Motor neuron (in vitro differentiated cells): ENCODE measurements around the gene FLYWCH1. TPM values are rescaled to one million over a fixed set of nuclear protein-coding genes. Genes with fewer than 3 reads are reported as not detected.

Source experiments
- ATAC-seq, 8 experiments: fragments of 200-7000 bp; cut with Tn5 transposase; replicated peaks in 6 of 8; 2 replicates each; pipeline ENCODE4 v1.8.0; 2021; ENCODE audit warnings: mild to moderate bottlenecking in 8 of 8, moderate library complexity in 8 of 8
- H3K27ac ChIP-seq, 2 donors: fragments of 250-450 bp; sonication (Bioruptor Pico); 2 replicates each; pipeline ENCODE4 v1.9.0; 2021; ENCODE audit warnings: antibody characterized with exemption in 2 of 2, mild to moderate bottlenecking in 2 of 2, moderate library complexity in 1 of 2
- H3K4me1 ChIP-seq, 2 donors: fragments of 250-450 bp; sonication (Bioruptor Pico); replicated peaks in 1 of 2; 2 replicates each; pipeline ENCODE4 v1.6.1; 2021; ENCODE audit warnings: antibody characterized with exemption in 2 of 2, mild to moderate bottlenecking in 2 of 2, moderate library complexity in 1 of 2
- H3K4me3 ChIP-seq, 5 donors: fragments of 250-450 bp; sonication (Bioruptor Pico); 2 replicates each; pipeline ENCODE4 v1.9.0; 2021; ENCODE audit warnings: antibody characterized with exemption in 5 of 5, mild to moderate bottlenecking in 5 of 5, moderate library complexity in 4 of 5
- WGBS, 10 experiments: fragments of 450-650 bp; shearing (Covaris generic); methylation state at CpG; one replicate each; pipeline ENCODE4 v1.0.0; 2022; 5-methylcytosine and 5-hydroxymethylcytosine counted together
- in situ Hi-C, 9 experiments: fragments of 400-800 bp; cut with MboI; loops; one replicate each; pipeline ENCODE4 v1.15.0; 2021; ENCODE audit warnings: low sequenced_read_pairs in 9 of 9, low pct_unique_long_range_greater_than_20kb in 2 of 9; ENCODE audit not compliant: unreplicated experiment in 9 of 9
- total RNA-seq, 8 experiments: library from RNA; unstranded; fragments of 300-600 nt; gene quantifications; 2 replicates each; pipeline versions ENCODE4 v1.2.3 to v1.2.4, GENCODE V29; 2022

Gene FLYWCH1
- total RNA-seq, 8 experiments from 2014 or later, result 15.0 to 55.9 (median 23.0) TPM

GRCh38 chr16:2974319-2975056 lies 62.8 kb downstream of the FLYWCH1 start:
- Histone ChIP-seq H3K4me1 (peaks cover 8% of the 10 kb centered on the region in 2 donors), H3K27ac (no peak overlapping the region), H3K4me3 (no peak overlapping the region)
- 86 to 100% methylated on average over 1 of the region's 15 CpGs; no CpG with 5 or more reads in 8 of the 10 experiments for WGBS, 10 experiments
- no peak for ATAC-seq
- in situ Hi-C loops, result no loop called here

- ATAC-seq, result no peak
- 96 to 100% (median 99%) methylated on average over 1 to 9 of the region's 28 CpGs; no CpG with 5 or more reads in 6 of the 10 experiments for WGBS, 10 experiments
- H3K27ac ChIP-seq, result no peak overlapping the region
- in situ Hi-C loops, result no loop called here
- no peak overlapping the region for H3K4me3 ChIP-seq
- H3K4me1 ChIP-seq, result peaks cover 6 to 9% of the 10 kb centered on the region in 2 donors
Measured at GRCh38 chr16:2975161-2975795, 63.5 kb downstream of the FLYWCH1 start.

DNA sequence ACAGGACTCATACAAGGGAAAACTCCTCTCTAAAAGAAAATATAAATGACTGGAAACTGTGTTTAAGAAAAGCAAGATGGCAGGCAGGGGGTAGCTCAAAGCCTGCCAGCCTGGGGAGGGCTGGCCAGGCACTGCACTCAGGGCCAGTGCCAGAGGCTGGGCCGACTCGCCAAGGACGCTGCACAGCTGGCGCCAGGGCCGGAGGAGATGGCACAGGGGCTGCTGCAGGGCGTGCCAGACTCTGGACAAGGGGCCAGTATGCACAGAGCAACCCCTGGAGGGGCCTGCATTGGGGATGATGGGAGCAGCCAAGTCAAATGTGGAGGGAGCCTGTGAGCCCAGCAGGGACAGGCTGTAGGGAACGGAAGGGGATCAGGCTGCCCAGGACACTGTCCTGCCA lies 64.5 kb downstream of the FLYWCH1 start:
- Histone ChIP-seq H3K4me1 (peaks cover 5 to 7% of the 10 kb centered on the region in 2 donors), H3K27ac (no peak overlapping the region), H3K4me3 (no peak overlapping the region)
- in situ Hi-C loops, result no loop called here
- no peak for ATAC-seq
- 90 to 100% methylated on average over 2 to 5 of the region's 7 CpGs; no CpG with 5 or more reads in 8 of the 10 experiments for WGBS, 10 experiments

DNA sequence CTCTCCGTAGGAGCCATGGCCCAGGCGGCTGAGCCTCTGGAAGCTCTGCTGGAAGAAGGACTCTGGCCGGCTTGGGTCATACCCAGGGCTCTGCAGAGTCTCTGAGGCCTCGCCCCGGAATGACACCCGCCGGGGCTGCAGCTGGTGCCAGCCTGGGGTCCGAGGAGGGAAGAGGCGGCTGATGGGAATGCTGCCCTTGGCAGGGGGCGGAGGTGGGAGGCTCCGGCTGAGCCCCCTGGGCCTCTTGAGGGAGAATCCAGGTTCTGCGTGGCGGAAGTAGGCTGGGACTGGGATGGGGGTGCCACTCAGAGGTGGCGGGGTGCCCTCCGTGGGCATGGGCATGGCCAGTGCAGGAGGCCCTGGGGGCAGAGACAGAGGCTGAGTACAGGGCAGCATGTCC lies 64.9 kb downstream of the FLYWCH1 start:
- Histone ChIP-seq H3K27ac (no peak overlapping the region), H3K4me3 (no peak overlapping the region), H3K4me1 (peaks cover 7 to 12% of the 10 kb centered on the region in 2 donors)
- in situ Hi-C loops, result no loop called here
- no CpG with 5 or more reads among the region's 15 CpGs for WGBS, 10 experiments
- no peak for ATAC-seq

GRCh38 chr16:2977440-2977839 lies 65.7 kb downstream of the FLYWCH1 start:
- ATAC-seq, result no peak
- Histone ChIP-seq H3K4me3 (no peak overlapping the region), H3K27ac (no peak overlapping the region), H3K4me1 (peaks cover 7 to 15% of the 10 kb centered on the region in 2 donors)
- WGBS, 10 experiments, result 57 to 100% (median 88%) methylated on average over 1 to 3 of the region's 6 CpGs; no CpG with 5 or more reads in 3 of the 10 experiments
- in situ Hi-C loops, result no loop called here

- Histone ChIP-seq H3K4me1 (peaks cover 7 to 15% of the 10 kb centered on the region in 2 donors), H3K27ac (no peak overlapping the region), H3K4me3 (peak overlapping the region; percentile 48 to 77 (median 61))
- 0 to 4% methylated on average over 1 to 7 of the region's 43 CpGs; no CpG with 5 or more reads in 8 of the 10 experiments for WGBS, 10 experiments
- peak in 3 of 8 experiments; percentile 9 to 29 (median 10) for ATAC-seq
- in situ Hi-C loops, result no loop called here
Measured at GRCh38 chr16:2979669-2980226, 68.0 kb downstream of the FLYWCH1 start.

GRCh38 chr16:2980227-2981176 lies 68.8 kb downstream of the FLYWCH1 start, which contains the start of gene PKMYT1:
PKMYT1 (minus strand) TSS chr16:2980446; CDS start chr16:2979657, 789 bp downstream.
- ATAC-seq, result peak; percentile 70 to 88 (median 84)
- peak within 1 kb of the TSS; percentile 74 to 90 for H3K27ac ChIP-seq
- peaks cover 7 to 15% of the 10 kb centered on the region in 2 donors for H3K4me1 ChIP-seq
- H3K4me3 ChIP-seq, result peak within 1 kb of the TSS; percentile 48 to 77 (median 61)
- in situ Hi-C loops, result no loop called here
- WGBS, 10 experiments, result 0 to 42% (median 19%) methylated on average over 1 to 13 of the region's 91 CpGs; no CpG with 5 or more reads in 7 of the 10 experiments

DNA sequence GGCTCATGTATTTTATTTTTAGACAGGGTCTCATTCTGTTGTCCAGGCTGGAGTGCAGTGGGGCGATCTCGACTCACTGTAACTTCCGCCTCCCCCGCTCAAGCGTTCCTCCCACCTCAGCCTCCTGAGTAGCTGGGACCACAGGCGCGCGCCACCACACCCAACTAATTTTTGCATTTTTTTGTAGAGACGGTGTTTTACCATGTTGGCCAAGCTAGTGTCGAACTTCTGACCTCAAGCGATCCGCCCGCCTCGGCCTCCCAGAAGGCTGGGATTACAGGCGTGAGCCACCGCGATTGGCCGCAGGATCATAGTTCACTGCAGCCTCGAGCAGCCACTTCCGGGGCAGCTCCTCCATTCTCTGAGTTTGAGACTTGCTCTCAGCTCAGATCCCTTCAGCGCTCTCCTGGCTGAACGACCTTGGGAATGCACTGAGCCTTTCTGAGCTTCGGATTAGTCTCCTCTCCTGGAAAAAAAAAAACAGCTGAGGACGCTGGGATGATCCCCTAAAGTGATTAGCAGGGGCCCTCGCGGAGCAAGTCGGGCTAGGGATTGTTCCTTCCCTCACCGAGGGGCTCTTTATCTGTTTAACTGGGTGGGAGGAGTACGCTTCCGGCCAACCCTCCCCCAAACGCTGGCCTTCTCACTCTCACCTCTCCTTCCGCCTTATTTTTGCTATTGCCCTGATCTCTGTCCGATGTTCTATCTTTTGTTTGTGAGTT lies 69.6 kb downstream of the FLYWCH1 start:
- Histone ChIP-seq H3K4me1 (peaks cover 7 to 15% of the 10 kb centered on the region in 2 donors), H3K27ac (no peak overlapping the region), H3K4me3 (peak overlapping the region in 3 of 5 donors; percentile 48 to 77 (median 58))
- no peak for ATAC-seq
- 50 to 100% (median 62%) methylated on average over 1 to 22 of the region's 33 CpGs; no CpG with 5 or more reads in 3 of the 10 experiments for WGBS, 10 experiments
- in situ Hi-C loops, result no loop called here

DNA sequence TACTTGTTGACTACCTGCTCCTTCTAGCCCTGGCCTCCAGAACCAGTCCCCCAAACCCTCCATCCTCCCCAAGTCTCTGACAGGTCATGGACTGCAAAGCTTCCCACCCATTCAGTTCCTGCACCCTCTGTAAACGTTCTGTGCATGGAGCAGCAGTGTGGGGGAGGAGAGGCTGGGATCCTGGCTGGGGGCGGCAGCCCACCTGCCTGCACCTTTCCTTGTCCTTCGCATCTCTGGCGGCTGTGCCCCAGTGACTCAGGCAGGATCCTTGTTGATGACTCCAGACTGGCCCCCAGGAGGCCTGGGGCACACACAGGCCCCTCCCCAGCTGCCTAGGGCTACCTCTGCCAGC lies 70.1 kb downstream of the FLYWCH1 start:
- peaks cover 7 to 15% of the 10 kb centered on the region in 2 donors for H3K4me1 ChIP-seq
- H3K4me3 ChIP-seq, result no peak overlapping the region
- 0% methylated on average over 1 of the region's 4 CpGs; no CpG with 5 or more reads in 8 of the 10 experiments for WGBS, 10 experiments
- in situ Hi-C loops, result no loop called here
- no peak overlapping the region for H3K27ac ChIP-seq
- ATAC-seq, result no peak

DNA sequence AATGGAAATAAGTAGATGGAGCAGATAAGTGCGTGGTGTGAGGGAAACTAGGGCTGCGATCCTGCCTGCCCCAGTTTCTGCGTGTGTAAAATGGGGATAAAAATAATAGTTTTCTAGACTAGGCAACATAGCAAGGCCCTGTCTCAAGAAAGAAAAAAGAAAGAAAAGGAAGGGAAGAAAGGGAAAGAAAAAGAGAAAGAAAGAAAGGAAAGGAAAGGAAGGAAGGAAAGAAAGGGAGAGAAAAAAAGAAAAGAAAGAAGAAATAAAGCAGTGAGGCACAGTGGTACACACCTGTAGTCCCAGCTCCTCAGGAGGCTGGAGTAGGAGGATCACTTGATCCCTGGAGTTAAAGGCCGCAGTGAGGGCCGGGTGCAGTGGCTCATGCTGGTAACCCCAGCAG lies 70.7 kb downstream of the FLYWCH1 start:
- peak in 1 of 8 experiments; percentile 37 for ATAC-seq
- Histone ChIP-seq H3K4me3 (no peak overlapping the region), H3K4me1 (peaks cover 7 to 19% of the 10 kb centered on the region in 2 donors), H3K27ac (no peak overlapping the region)
- in situ Hi-C loops, result no loop called here
- 29 to 89% (median 63%) methylated on average over 2 to 5 of the region's 5 CpGs; no CpG with 5 or more reads in 2 of the 10 experiments for WGBS, 10 experiments

DNA sequence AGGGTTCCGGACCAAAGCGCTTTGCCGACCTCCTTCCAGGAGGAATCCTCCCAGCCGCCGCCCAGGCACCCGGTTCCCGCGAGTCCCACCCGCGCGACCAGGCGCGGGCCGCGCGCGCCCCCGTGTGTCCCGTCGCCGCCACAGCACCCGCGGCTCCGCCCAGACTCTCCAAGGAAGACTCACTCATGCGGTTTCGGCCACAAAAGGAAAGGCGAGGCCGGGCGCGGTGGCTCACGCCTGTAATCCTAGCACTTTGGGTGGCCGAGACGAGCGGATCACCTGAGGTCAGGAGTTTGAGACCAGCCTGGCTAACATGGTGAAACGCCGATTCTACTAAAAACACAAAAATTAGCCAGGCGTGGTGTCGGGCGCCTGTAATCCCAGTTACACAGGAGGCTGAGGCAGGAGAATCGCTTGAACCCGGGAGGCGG lies 72.0 kb downstream of the FLYWCH1 start:
- Histone ChIP-seq H3K4me3 (peak overlapping the region; percentile 0 to 25 (median 16)), H3K4me1 (peaks cover 14 to 32% of the 10 kb centered on the region in 2 donors), H3K27ac (no peak overlapping the region)
- 0 to 69% (median 29%) methylated on average over 1 to 15 of the region's 42 CpGs; no CpG with 5 or more reads in 4 of the 10 experiments for WGBS, 10 experiments
- ATAC-seq, result peak; percentile 39 to 72 (median 66)
- in situ Hi-C loops, result no loop called here

DNA sequence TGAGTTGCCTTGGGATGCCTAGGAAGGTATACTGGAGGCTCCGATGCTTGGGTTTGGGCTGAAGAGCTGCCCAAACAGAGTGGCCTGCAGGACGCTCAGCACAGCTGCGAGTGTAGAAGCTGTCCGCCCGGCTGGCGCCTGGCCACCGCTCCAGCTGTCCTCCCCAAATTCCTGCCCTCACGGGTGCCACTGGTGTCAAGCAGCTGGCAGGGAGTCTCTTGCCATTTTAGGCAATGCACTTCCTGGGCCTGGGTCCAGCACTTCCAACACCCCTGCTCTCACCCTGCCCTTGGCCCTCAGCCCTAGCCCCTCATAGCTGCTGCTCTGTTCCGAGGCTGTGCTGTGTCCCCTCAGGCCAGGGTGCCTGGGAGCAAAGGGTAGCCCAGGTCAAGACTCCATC lies 73.7 kb downstream of the FLYWCH1 start:
- no peak for ATAC-seq
- in situ Hi-C loops, result no loop called here
- H3K4me1 ChIP-seq, result peaks cover 14 to 29% of the 10 kb centered on the region in 2 donors
- WGBS, 10 experiments, result 100% methylated on average over 1 of the region's 9 CpGs; no CpG with 5 or more reads in 9 of the 10 experiments
- H3K27ac ChIP-seq, result no peak overlapping the region
- H3K4me3 ChIP-seq, result no peak overlapping the region
